Activated B cell treated with CpG ODN at 0.5 μM for 24 hours (primary cell): ENCODE data around the gene SELENON. TPM values are rescaled to one million over a fixed set of nuclear protein-coding genes. Genes with fewer than 3 reads are reported as not detected.

ENCODE experiments used
- ATAC-seq: fragments of 200-7000 bp; cut with Tn5 transposase; one replicate; pipeline ENCODE4 v1.10.0; 2021; ENCODE audit warnings: low read depth, mild to moderate bottlenecking, moderate library complexity
- CTCF ChIA-PET: fragments of 350-600 bp; sonication (Branson Sonifier 250); formaldehyde crosslinking; loops from one replicate; lab custom pipeline; 2021; ENCODE audit warnings: antibody characterized with exemption; lab: Charles Lee
- POLR2A ChIA-PET: fragments of 350-600 bp; sonication (Branson Sonifier 250); formaldehyde crosslinking; loops from one replicate; lab custom pipeline; 2021; ENCODE audit warnings: antibody characterized with exemption; lab: Charles Lee
- DNase-seq: peaks from one replicate; pipeline ENCODE4 v3.0.0; 2022
- H3K27ac Mint-ChIP-seq: one replicate; pipeline ENCODE4 v1.8.0; 2020; ENCODE audit warnings: mixed read lengths
- H3K27me3 Mint-ChIP-seq: one replicate; pipeline ENCODE4 v1.8.0; 2021; ENCODE audit warnings: mixed read lengths
- H3K36me3 Mint-ChIP-seq: one replicate; pipeline ENCODE4 v1.8.0; 2021; ENCODE audit warnings: low read depth, mixed read lengths
- H3K4me1 Mint-ChIP-seq: one replicate; pipeline ENCODE4 v1.8.0; 2021; ENCODE audit warnings: mixed read lengths
- H3K4me3 Mint-ChIP-seq: one replicate; pipeline ENCODE4 v1.8.0; 2020; ENCODE audit warnings: mild to moderate bottlenecking, mixed read lengths
- H3K9me3 Mint-ChIP-seq: one replicate; pipeline ENCODE4 v1.8.0; 2020; ENCODE audit warnings: mixed read lengths
- intact Hi-C: fragments of 100-400 bp; cut with micrococcal nuclease; formaldehyde crosslinking; loops from one replicate; pipeline ENCODE4 v1.15.1; 2024
- total RNA-seq: library from RNA; stranded (reverse); gene quantifications from 2 replicates; pipeline ENCODE4 v1.2.3, GENCODE V29; 2022
- TF ChIP-seq, protein P1 (sequence below): fragments of 200-600 bp; IDR thresholded peaks from one replicate; pipeline ENCODE4 v1.8.0; 2022; ENCODE audit warnings: antibody characterized with exemption, mild to moderate bottlenecking

The SELENON gene
- total RNA-seq, 1 donor from 2014 or later: 15.1 TPM

DNA sequence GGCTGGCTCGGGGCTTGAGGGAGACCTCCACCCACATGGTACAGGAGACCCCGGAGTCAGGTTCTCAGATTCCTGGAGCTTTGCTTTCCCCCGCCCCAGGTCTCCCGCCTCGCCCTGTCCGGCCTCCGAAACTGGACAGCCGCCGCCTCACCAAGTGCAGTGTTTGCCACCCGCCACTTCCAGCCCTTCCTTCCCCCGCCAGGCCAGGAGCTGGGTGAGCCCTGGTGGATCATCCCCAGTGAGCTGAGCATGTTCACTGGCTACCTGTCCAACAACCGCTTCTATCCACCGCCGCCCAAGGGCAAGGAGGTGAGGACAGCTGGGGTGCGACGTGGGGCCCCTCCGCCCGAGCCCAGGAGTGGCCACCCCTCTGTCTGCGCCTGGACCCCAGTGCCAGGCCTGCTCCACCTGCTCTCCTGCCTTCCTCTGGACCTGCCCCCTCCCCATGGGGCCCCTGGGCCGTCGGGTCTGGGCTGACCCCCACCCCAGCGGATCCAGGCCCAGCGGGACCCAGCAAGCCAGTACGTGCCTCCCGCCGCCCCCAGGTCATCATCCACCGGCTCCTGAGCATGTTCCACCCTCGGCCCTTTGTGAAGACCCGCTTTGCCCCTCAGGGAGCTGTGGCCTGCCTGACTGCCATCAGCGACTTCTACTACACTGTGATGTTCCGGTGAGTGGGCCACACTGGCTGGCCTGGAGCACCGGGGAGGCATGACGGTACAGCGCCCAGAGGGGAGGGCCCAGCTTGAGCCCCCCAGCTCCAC, 8.7 kb downstream of the SELENON start:
- DNase-seq (no peak), ATAC-seq (no peak)
- no peaks in the 10 kb centered on the region for H3K27me3 Mint-ChIP-seq
- H3K4me3 Mint-ChIP-seq: no peak overlapping the region
- ChIA-PET POLR2A (interaction anchor here (3.3 kb wide), 1 partner anchor 12 kb away, joined by 22 read pairs; the partner anchor contains the start of gene MTFR1L), CTCF (interaction anchor here (2.6 to 3.5 kb wide), 2 partner anchors 289 to 304 kb away, joined by 19 to 35 read pairs; no protein-coding TSS in a partner anchor)
- no peak overlapping the region for H3K27ac Mint-ChIP-seq
- intact Hi-C loops: no loop called here
- H3K36me3 Mint-ChIP-seq: peaks cover 14% of the 10 kb centered on the region
- TF ChIP-seq, protein P1, sequence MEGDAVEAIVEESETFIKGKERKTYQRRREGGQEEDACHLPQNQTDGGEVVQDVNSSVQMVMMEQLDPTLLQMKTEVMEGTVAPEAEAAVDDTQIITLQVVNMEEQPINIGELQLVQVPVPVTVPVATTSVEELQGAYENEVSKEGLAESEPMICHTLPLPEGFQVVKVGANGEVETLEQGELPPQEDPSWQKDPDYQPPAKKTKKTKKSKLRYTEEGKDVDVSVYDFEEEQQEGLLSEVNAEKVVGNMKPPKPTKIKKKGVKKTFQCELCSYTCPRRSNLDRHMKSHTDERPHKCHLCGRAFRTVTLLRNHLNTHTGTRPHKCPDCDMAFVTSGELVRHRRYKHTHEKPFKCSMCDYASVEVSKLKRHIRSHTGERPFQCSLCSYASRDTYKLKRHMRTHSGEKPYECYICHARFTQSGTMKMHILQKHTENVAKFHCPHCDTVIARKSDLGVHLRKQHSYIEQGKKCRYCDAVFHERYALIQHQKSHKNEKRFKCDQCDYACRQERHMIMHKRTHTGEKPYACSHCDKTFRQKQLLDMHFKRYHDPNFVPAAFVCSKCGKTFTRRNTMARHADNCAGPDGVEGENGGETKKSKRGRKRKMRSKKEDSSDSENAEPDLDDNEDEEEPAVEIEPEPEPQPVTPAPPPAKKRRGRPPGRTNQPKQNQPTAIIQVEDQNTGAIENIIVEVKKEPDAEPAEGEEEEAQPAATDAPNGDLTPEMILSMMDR: no peak
- peaks cover 22% of the 10 kb centered on the region for H3K4me1 Mint-ChIP-seq
- H3K9me3 Mint-ChIP-seq: no peaks in the 10 kb centered on the region

DNA sequence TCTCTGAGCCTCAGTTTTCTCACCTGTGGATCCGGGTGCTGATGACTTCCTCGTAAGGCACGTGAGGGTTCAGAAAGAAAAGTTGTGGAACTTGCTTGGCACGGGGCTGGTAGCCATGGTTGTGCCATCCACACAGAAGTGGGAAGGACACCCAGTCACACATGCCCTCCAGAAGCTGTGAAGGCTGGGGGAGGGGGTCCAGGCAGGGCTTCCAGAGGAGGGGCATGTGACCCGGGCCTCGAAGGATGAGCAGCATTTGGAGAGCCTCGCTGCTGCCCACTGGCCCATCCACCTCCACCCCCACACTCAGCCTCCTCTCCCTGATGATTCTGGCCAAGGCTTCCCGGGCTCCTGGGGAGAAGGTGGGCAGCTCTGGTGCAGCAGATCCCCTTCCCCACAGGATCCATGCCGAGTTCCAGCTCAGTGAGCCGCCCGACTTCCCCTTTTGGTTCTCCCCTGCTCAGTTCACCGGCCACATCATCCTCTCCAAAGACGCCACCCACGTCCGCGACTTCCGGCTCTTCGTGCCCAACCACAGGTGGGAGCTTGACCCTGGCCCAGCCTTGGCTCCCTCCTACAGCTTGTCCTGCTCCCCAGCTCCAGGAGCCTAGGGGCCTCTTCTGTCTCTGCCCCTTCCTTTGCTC, 9.4 kb downstream of the SELENON start:
- TF ChIP-seq, protein P1: no peak
- DNase-seq (no peak), ATAC-seq (peak; percentile 54)
- peaks cover 14% of the 10 kb centered on the region for H3K36me3 Mint-ChIP-seq
- no peaks in the 10 kb centered on the region for H3K27me3 Mint-ChIP-seq
- POLR2A ChIA-PET: interaction anchor here (0.6 to 3.3 kb wide), 3 partner anchors 11 to 417 kb away, joined by 3 to 22 read pairs (median 7); partner anchors contain the start of gene MTFR1L
- H3K27ac Mint-ChIP-seq: peak overlapping the region; percentile 18
- intact Hi-C loops: no loop called here
- CTCF ChIA-PET: interaction anchor here (0.9 to 3.5 kb wide), 8 partner anchors 11 to 307 kb away, joined by 3 to 35 read pairs (median 6); no protein-coding TSS in a partner anchor
- peaks cover 22% of the 10 kb centered on the region for H3K4me1 Mint-ChIP-seq
- peak overlapping the region; percentile 44 for H3K4me3 Mint-ChIP-seq
- no peaks in the 10 kb centered on the region for H3K9me3 Mint-ChIP-seq

DNA sequence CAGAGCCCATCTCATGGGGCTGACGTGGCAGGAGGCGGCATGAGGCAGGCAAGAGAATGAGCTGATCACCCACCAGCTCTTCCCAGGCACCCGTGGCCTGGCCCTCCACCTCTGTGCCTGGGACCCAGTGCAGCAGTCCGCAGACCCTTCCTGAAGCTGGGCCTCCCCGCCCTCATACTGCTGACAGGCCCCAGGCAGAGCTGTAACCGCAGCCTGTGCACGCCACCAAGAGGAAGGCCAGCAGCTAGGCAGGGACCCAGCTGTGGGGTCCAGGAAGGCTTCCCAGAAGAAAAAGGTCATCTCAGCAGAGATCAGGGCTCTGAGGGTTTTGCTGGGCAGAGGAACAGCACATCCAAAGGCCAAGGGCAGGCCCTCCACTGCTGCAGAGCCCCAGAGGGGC, 9.9 kb downstream of the SELENON start:
- TF ChIP-seq, protein P1: no peak
- H3K27me3 Mint-ChIP-seq: no peaks in the 10 kb centered on the region
- H3K27ac Mint-ChIP-seq: no peak overlapping the region
- H3K4me3 Mint-ChIP-seq: peak overlapping the region; percentile 44
- CTCF ChIA-PET: interaction anchor here (0.9 to 3.5 kb wide), 8 partner anchors 11 to 308 kb away, joined by 3 to 35 read pairs (median 6); no protein-coding TSS in a partner anchor
- ATAC-seq: no peak
- POLR2A ChIA-PET: interaction anchor here (0.6 to 3.3 kb wide), 3 partner anchors 11 to 417 kb away, joined by 3 to 22 read pairs (median 7); partner anchors contain the start of gene MTFR1L
- H3K36me3 Mint-ChIP-seq: peaks cover 17% of the 10 kb centered on the region
- no peak for DNase-seq
- H3K9me3 Mint-ChIP-seq: no peaks in the 10 kb centered on the region
- H3K4me1 Mint-ChIP-seq: peaks cover 18% of the 10 kb centered on the region
- intact Hi-C loops: loop anchor here (2.0 to 5.0 kb wide), 4 partner anchors 201 to 571 kb away; no protein-coding TSS in a partner anchor

DNA sequence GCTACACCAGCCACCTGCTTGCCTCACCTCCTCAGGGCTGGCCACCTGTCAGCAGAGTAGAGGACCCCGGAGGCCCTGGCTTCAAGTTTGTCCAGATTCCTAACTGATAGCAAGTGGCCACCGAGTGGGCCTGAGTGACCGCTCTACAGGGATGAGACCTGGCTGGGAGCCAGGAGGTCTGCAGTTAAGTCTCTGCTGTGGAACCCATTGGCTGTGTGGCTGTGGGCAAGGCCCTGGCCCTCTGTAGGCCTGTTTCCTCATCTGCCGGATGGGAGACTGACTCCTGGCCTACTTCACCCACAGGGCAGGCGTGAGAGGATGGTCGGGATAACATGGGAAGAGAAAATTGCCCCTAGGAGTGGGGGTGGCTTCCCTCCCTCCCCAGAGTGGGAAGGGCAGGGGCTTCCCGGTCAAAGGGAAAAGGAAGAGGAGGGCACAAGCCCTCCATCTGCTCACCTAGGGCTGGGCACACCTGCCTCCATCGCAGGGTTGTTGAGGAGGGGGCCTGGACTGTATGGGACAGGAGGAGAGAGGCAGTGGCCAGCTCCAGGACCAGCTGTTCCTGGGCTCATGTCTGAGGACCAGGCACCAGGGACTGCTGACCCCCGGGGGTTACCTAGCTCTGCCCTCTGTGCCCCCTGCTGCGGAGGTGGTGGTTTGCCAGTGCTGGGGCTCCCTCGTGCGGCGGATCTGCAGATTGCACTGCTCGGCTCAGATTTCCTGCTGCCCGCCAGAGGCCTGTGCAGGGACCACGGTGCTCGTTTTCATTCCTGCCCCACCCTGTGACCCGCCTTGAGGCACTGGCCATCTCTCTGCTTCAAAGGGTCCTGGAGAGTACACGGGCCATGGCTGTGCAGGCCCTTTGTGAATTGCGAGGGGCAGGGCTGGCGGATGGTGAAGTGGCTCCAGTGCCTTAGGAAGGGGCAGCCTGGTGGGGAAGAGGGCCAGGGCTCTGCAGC, 10.6 kb downstream of the SELENON start:
- intact Hi-C loops: loop anchor here (2.0 to 5.0 kb wide), 4 partner anchors 202 to 572 kb away; no protein-coding TSS in a partner anchor
- TF ChIP-seq, protein P1: peak; percentile 96
- H3K4me1 Mint-ChIP-seq: peaks cover 18% of the 10 kb centered on the region
- ChIA-PET POLR2A (interaction anchor here (0.7 to 3.3 kb wide), 3 partner anchors 10 to 306 kb away, joined by 3 to 22 read pairs (median 3); partner anchors contain the start of gene MTFR1L), CTCF (interaction anchor here (0.6 to 3.5 kb wide), 9 partner anchors 12 to 381 kb away, joined by 3 to 35 read pairs (median 4); no protein-coding TSS in a partner anchor)
- H3K9me3 Mint-ChIP-seq: no peaks in the 10 kb centered on the region
- ATAC-seq (peak; percentile 92), DNase-seq (peak; percentile 81)
- no peak overlapping the region for H3K27ac Mint-ChIP-seq
- H3K36me3 Mint-ChIP-seq: peaks cover 16% of the 10 kb centered on the region
- H3K27me3 Mint-ChIP-seq: no peaks in the 10 kb centered on the region
- no peak overlapping the region for H3K4me3 Mint-ChIP-seq
